K562 (cell line): Measurements from ENCODE around the gene C1QTNF8. TPM values are rescaled to one million over a fixed set of nuclear protein-coding genes. Genes with fewer than 3 reads are reported as not detected.

Experiments
- ATAC-seq: fragments of 200-7000 bp; cut with Tn5 transposase; 3 replicates; pipeline ENCODE4 v1.9.1; 2020; ENCODE audit warnings: moderate library complexity
- BruUV-seq: library from RNA; stranded (reverse); fragments of 400-500 nt; replicated peaks from 2 replicates; lab custom pipeline; 2021; lab: Mats Ljungman, UMichigan
- CTCF ChIA-PET: fragments of 300-600 bp; formaldehyde crosslinking; extraction: SDS; loops from one replicate; lab custom pipeline; 2021; ENCODE audit warnings: low intra/inter-chr PET ratio; lab: Yijun Ruan, JAX
- POLR2A ChIA-PET: fragments of 300-600, 350-650 bp; sonication (Branson Sonifier 250); formaldehyde crosslinking; extraction: SDS; loops from one replicate; lab custom pipeline; 2021; ENCODE audit warnings: antibody characterized with exemption, inconsistent platforms; lab: Yijun Ruan, JAX
- DNase-seq, 4 experiments: peaks; one replicate each; pipeline versions ENCODE4 v3.0.0 to v3.0.0-alpha.2; 2011 to 2018; ENCODE audit warnings: low spot score in 3 of 4, mixed read lengths in 3 of 4; ENCODE audit errors: extremely low read depth in 1 of 4
- FAIRE-seq: peaks from 2 replicates; lab custom pipeline; 2011; peaks lifted over from hg19 to GRCh38; lab: Jason Lieb, UNC
- H2AFZ ChIP-seq: 2 replicates; pipeline ENCODE4 v1.6.0; 2011; ENCODE audit warnings: low read depth, low read length, control low read depth, inconsistent platforms
- H3K27ac ChIP-seq: fragments of 200-600 bp; 3 replicates; pipeline ENCODE4 v1.8.0; 2011; ENCODE audit warnings: low read depth, mild to moderate bottlenecking, control low read depth, inconsistent platforms, low read length, moderate library complexity, mixed read lengths; ENCODE audit errors: extremely low read depth
- H3K27me3 ChIP-seq, 2 experiments: fragments of 300-600 bp in 1 of 2; 2 replicates in 1 of 2; 3 replicates in 1 of 2; pipeline versions ENCODE4 v1.6.0 to v1.8.0; 2011; ENCODE audit warnings: inconsistent platforms in 2 of 2, low read length in 2 of 2, mild to moderate bottlenecking in 1 of 2, mixed read lengths in 1 of 2, moderate library complexity in 1 of 2; ENCODE audit not compliant: control insufficient read depth in 2 of 2, insufficient read depth in 2 of 2
- H3K36me3 ChIP-seq: fragments of 300-600 bp; 3 replicates; pipeline ENCODE4 v1.8.0; 2011; ENCODE audit warnings: mild to moderate bottlenecking, low read length, inconsistent platforms; ENCODE audit not compliant: control insufficient read depth, insufficient read depth
- H3K4me1 ChIP-seq, 2 experiments: fragments of 200-600 bp in 1 of 2; replicated peaks in 1 of 2; 2 replicates in 1 of 2; 3 replicates in 1 of 2; pipeline versions ENCODE4 v1.5.1 to v1.8.0; 2011; ENCODE audit warnings: inconsistent platforms in 2 of 2, low read length in 2 of 2, mild to moderate bottlenecking in 1 of 2, mixed read lengths in 1 of 2, moderate library complexity in 1 of 2; ENCODE audit not compliant: control insufficient read depth in 2 of 2, insufficient read depth in 2 of 2
- H3K4me2 ChIP-seq: 2 replicates; pipeline ENCODE4 v1.6.1; 2011; ENCODE audit warnings: low read length, control low read depth, inconsistent platforms, mixed read lengths; ENCODE audit not compliant: insufficient read depth
- H3K4me3 ChIP-seq: fragments of 200-600 bp; sonication (generic), shearing (Covaris generic); 2 replicates; pipeline ENCODE4 v1.5.1; 2016; ENCODE audit warnings: control low read depth, inconsistent platforms
- H3K79me2 ChIP-seq: fragments of 200-600 bp; 3 replicates; pipeline ENCODE4 v1.8.0; 2011; ENCODE audit warnings: low read length, inconsistent platforms; ENCODE audit not compliant: control insufficient read depth, insufficient read depth
- H3K9ac ChIP-seq, 2 experiments: 2 replicates each; pipeline versions ENCODE4 v1.6.0 to v1.6.1; 2011; ENCODE audit warnings: low read depth in 2 of 2, low read length in 2 of 2, control low read depth in 1 of 2, inconsistent platforms in 1 of 2, mild to moderate bottlenecking in 1 of 2, mixed read lengths in 1 of 2; ENCODE audit not compliant: insufficient read depth in 1 of 2
- H3K9me1 ChIP-seq: one replicate; pipeline ENCODE4 v1.6.0; 2011; ENCODE audit warnings: inconsistent platforms, mild to moderate bottlenecking, low read length, moderate library complexity; ENCODE audit not compliant: control insufficient read depth, insufficient read depth
- H3K9me3 ChIP-seq: replicated peaks from 2 replicates; pipeline ENCODE4 v1.5.1; 2011; ENCODE audit warnings: low read depth, low read length, inconsistent platforms; ENCODE audit not compliant: control insufficient read depth, insufficient read depth
- H4K20me1 ChIP-seq: replicated peaks from 2 replicates; pipeline ENCODE4 v1.6.1; 2011; ENCODE audit warnings: low read length, inconsistent platforms, mixed read lengths; ENCODE audit not compliant: control insufficient read depth, insufficient read depth
- CBX3 ChIP-seq, 2 experiments: IDR thresholded peaks; 1 replicate in 1 of 2; 2 replicates in 1 of 2; pipeline ENCODE4 v1.6.1; 2012; ENCODE audit warnings: inconsistent platforms in 2 of 2, low read length in 2 of 2, borderline replicate concordance in 1 of 2, control low read depth in 1 of 2
- DDX20 ChIP-seq: fragments of 450-650 bp; IDR thresholded peaks from 2 replicates; pipeline ENCODE4 v1.6.1; 2016; ENCODE audit warnings: missing genetic modification characterization, low read depth, mild to moderate bottlenecking, missing compliant biosample characterization, moderate library complexity
- FOXP4 ChIP-seq: sonication (generic); formaldehyde crosslinking; IDR thresholded peaks from 2 replicates; pipeline ENCODE4 v1.8.0; 2022; ENCODE audit warnings: mild to moderate bottlenecking, missing genetic modification reagents, borderline replicate concordance
- NR2F6 ChIP-seq: fragments of 450-650 bp; formaldehyde crosslinking; IDR thresholded peaks from 2 replicates; pipeline ENCODE4 v1.4.0; 2020; ENCODE audit warnings: mild to moderate bottlenecking
- ZC3H4 ChIP-seq: sonication (generic); formaldehyde crosslinking; IDR thresholded peaks from 2 replicates; pipeline ENCODE4 v1.9.0; 2021; ENCODE audit warnings: missing genetic modification reagents, borderline replicate concordance
- ZFP30 ChIP-seq: fragments of 250-450 bp; sonication (Bioruptor Pico); IDR thresholded peaks from 2 replicates; pipeline ENCODE4 v1.8.0; 2022; ENCODE audit warnings: moderate library complexity, mild to moderate bottlenecking, inconsistent platforms, borderline replicate concordance
- ZMIZ1 ChIP-seq, 2 experiments: fragments of 150-350 bp in 1 of 2; IDR thresholded peaks; 2 replicates each; pipeline ENCODE4 v1.6.1; 2012 to 2016; ENCODE audit warnings: low read depth in 2 of 2, low read length in 2 of 2, mild to moderate bottlenecking in 1 of 2, moderate library complexity in 1 of 2
- ZNF3 ChIP-seq: fragments of 250-450 bp; sonication (Bioruptor Pico); IDR thresholded peaks from 2 replicates; pipeline ENCODE4 v1.5.0; 2021; ENCODE audit warnings: mild to moderate bottlenecking, moderate library complexity
- ZNF583 ChIP-seq: fragments of 250-450 bp; sonication (Bioruptor Pico); IDR thresholded peaks from 2 replicates; pipeline ENCODE4 v1.4.0; 2020
- ZNF584 ChIP-seq: fragments of 200-800 bp; sonication (Bioruptor generic); IDR thresholded peaks from 2 replicates; pipeline ENCODE4 v1.6.1; 2016; ENCODE audit warnings: low read depth, mild to moderate bottlenecking, missing genetic modification characterization, missing compliant biosample characterization
- WGBS: fragments of 100-300 bp; shearing (Covaris generic); methylation state at CpG from one replicate; pipeline ENCODE4 v1.1.6; 2016; ENCODE audit warnings: low coverage, mixed read lengths; ENCODE audit not compliant: insufficient coverage; ENCODE audit errors: missing lambda C conversion rate; 5-methylcytosine and 5-hydroxymethylcytosine counted together
- in situ Hi-C: fragments of 300-500 bp; cut with MboI; formaldehyde crosslinking; loops from 4 replicates; pipeline ENCODE4 v1.15.0; 2018; ENCODE audit warnings: inconsistent platforms, mixed read lengths
- intact Hi-C: fragments of 100-400 bp; cut with micrococcal nuclease; formaldehyde crosslinking; loops from 2 replicates; pipeline ENCODE4 v1.14.2; 2022
- polyA plus RNA-seq, 8 experiments: library from polyadenylated mRNA; depleted of rRNA in 4 of 8; stranded (reverse) in 5 of 8; unstranded in 3 of 8; fragments of >200 nt; fragmentation: Nextera tagmentation in 2 of 8; fragmentation: Illumina TruSeq in 1 of 8; extraction: Ambion mirVana in 2 of 8; extraction: Trizol in 1 of 8; gene quantifications; 2 replicates each; pipeline versions ENCODE4 v1.2.1 to v1.2.3, GENCODE V29; 2011 to 2014; ENCODE audit warnings: inconsistent platforms in 1 of 8, missing spikeins in 1 of 8
- total RNA-seq, 7 experiments: library from RNA; depleted of rRNA in 6 of 7; stranded (reverse); fragments of >200 nt in 6 of 7; fragmentation: Illumina TruSeq in 2 of 7; extraction: Trizol in 2 of 7; gene quantifications; 2 replicates each; pipeline versions ENCODE4 v1.2.1 to v1.2.3, GENCODE V29; 2011 to 2021; ENCODE audit warnings: low replicate concordance in 1 of 7

C1QTNF8 gene
- total and polyA plus RNA-seq, 9 of the 15 experiments (the other 6 are each of a cell fraction or from before 2014, with no cell fraction given), result not detected

- TF ChIP-seq DDX20 (tag) (no peak), ZNF3 (no peak), CBX3 (IDR thresholded peaks at IDR 0.05; ENCODE audit: borderline replicate concordance in 1 of 2, low read length in 2 of 2) (0 out of 3 replicates have a peak, but pooled peaks of 1 of the 2 experiments have one; percentile 30), ZFP30 (CRISPR knock-in tag) (0 out of 2 replicates have a peak, but pooled peaks have one; percentile 79), ZC3H4 (CRISPR knock-in tag) (no peak)
- no peaks in the 10 kb centered on the region for H3K79me2 ChIP-seq
- BruUV-seq, result no TSS peak
- no peaks in the 10 kb centered on the region for H3K36me3 ChIP-seq
- no peak overlapping the region for H2AFZ ChIP-seq
- H4K20me1 ChIP-seq, result no peaks in the 10 kb centered on the region
- in situ Hi-C loops, result loop anchor here (10.0 kb wide), 1 partner anchor 345 kb away; the partner anchor contains the start of gene METRN
- no peak overlapping the region for H3K27ac ChIP-seq
- H3K4me2 ChIP-seq, result no peak overlapping the region
- no peak for DNase-seq
- H3K4me1 ChIP-seq, result peaks cover 0 to 40% of the 10 kb centered on the region in 2 experiments; a peak in 2 of 5 replicates
- POLR2A ChIA-PET, result no interaction called here
- no peaks in the 10 kb centered on the region for H3K9me1 ChIP-seq
- H3K4me3 ChIP-seq, result no peak overlapping the region
- no peak overlapping the region for H3K9ac ChIP-seq
- intact Hi-C loops, result no loop called here
- no peaks in the 10 kb centered on the region for H3K9me3 ChIP-seq
- ATAC-seq, result no peak
- FAIRE-seq, result no peak
- CTCF ChIA-PET, result no interaction called here
- peaks cover 10 to 39% of the 10 kb centered on the region in 2 experiments; a peak in 4 of 5 replicates for H3K27me3 ChIP-seq
- WGBS, result 0% methylated on average over 3 of the region's 3 CpGs
Observed at GRCh38 chr16:1059310-1059709, 36.7 kb downstream of the C1QTNF8 start.

- BruUV-seq, result no TSS peak
- Histone ChIP-seq H2AFZ (no peak overlapping the region), H3K4me1 (peaks cover 0 to 34% of the 10 kb centered on the region in 2 experiments; a peak in 2 of 5 replicates), H3K9me3 (no peaks in the 10 kb centered on the region), H3K36me3 (no peaks in the 10 kb centered on the region), H3K27me3 (peaks cover 6 to 29% of the 10 kb centered on the region in 2 experiments; a peak in 4 of 5 replicates), H3K27ac (no peak overlapping the region), H3K9me1 (no peaks in the 10 kb centered on the region), H3K4me3 (no peak overlapping the region), H3K9ac (no peak overlapping the region), H3K79me2 (no peaks in the 10 kb centered on the region), H3K4me2 (no peak overlapping the region), H4K20me1 (no peaks in the 10 kb centered on the region)
- ATAC-seq (no peak), FAIRE-seq (no peak), DNase-seq (no peak)
- 12% methylated on average over 6 of the region's 14 CpGs for WGBS
- ChIA-PET CTCF (no interaction called here), POLR2A (no interaction called here)
- intact Hi-C loops (no loop called here), in situ Hi-C loops (loop anchor here (10.0 kb wide), 1 partner anchor 343 kb away; the partner anchor contains the start of gene METRN)
- no peak for TF ChIP-seq ZMIZ1 (IDR thresholded peaks at IDR 0.05; ENCODE audit: low read depth in 2 of 2, low read length in 2 of 2)
- no peak for TF ChIP-seq FOXP4 (CRISPR knock-in tag)
- TF ChIP-seq NR2F6 (CRISPR knock-in tag), result no peak
- TF ChIP-seq ZNF583 (CRISPR knock-in tag), result no peak
- no peak for TF ChIP-seq ZNF584 (CRISPR knock-in tag)
Observed at GRCh38 chr16:1058216-1058615, 37.8 kb downstream of the C1QTNF8 start.
